ENCODE data around the gene DCAF7.

The DCAF7 gene

GRCh38 chr17:63549946-63550816 is at the start of gene DCAF7:
DCAF7 (plus strand) TSS chr17:63550477; CDS start chr17:63550678, 201 bp downstream.
- in situ Hi-C loops (cut with MboI; ENCODE audit: low sequenced_read_pairs), result no loop called here

- in situ Hi-C loops (cut with MboI; ENCODE audit: low sequenced_read_pairs), result no loop called here
Observed at GRCh38 chr17:63500543-63501390, 49.5 kb upstream of the DCAF7 start.

GRCh38 chr17:63503341-63503705 is 47.0 kb upstream of the DCAF7 start:
- in situ Hi-C loops (cut with MboI; ENCODE audit: low sequenced_read_pairs), result no loop called here

- in situ Hi-C loops (cut with MboI; ENCODE audit: low sequenced_read_pairs), result no loop called here
Observed at GRCh38 chr17:63504261-63504660, 46.0 kb upstream of the DCAF7 start.

GRCh38 chr17:63505341-63505740 is 44.9 kb upstream of the DCAF7 start:
- in situ Hi-C loops (cut with MboI; ENCODE audit: low sequenced_read_pairs), result no loop called here

GRCh38 chr17:63506627-63507026 is 43.6 kb upstream of the DCAF7 start:
- in situ Hi-C loops (cut with MboI; ENCODE audit: low sequenced_read_pairs), result no loop called here

GRCh38 chr17:63511331-63511730 is 38.9 kb upstream of the DCAF7 start:
- in situ Hi-C loops (cut with MboI; ENCODE audit: low sequenced_read_pairs), result no loop called here

GRCh38 chr17:63512388-63512787 is 37.9 kb upstream of the DCAF7 start:
- in situ Hi-C loops (cut with MboI; ENCODE audit: low sequenced_read_pairs), result no loop called here

GRCh38 chr17:63512896-63513644 is 37.2 kb upstream of the DCAF7 start:
- in situ Hi-C loops (cut with MboI; ENCODE audit: low sequenced_read_pairs), result no loop called here

GRCh38 chr17:63514477-63514876 is 35.8 kb upstream of the DCAF7 start:
- in situ Hi-C loops (cut with MboI; ENCODE audit: low sequenced_read_pairs), result no loop called here

GRCh38 chr17:63514974-63515373 is 35.3 kb upstream of the DCAF7 start:
- in situ Hi-C loops (cut with MboI; ENCODE audit: low sequenced_read_pairs), result no loop called here

- in situ Hi-C loops (cut with MboI; ENCODE audit: low sequenced_read_pairs), result no loop called here
Observed at GRCh38 chr17:63515426-63515825, 34.9 kb upstream of the DCAF7 start.

- in situ Hi-C loops (cut with MboI; ENCODE audit: low sequenced_read_pairs), result no loop called here
Observed at GRCh38 chr17:63516910-63517824, 33.1 kb upstream of the DCAF7 start.

- in situ Hi-C loops (cut with MboI; ENCODE audit: low sequenced_read_pairs), result no loop called here
Observed at GRCh38 chr17:63517825-63518534, 32.3 kb upstream of the DCAF7 start.

GRCh38 chr17:63519116-63519881 is 31.0 kb upstream of the DCAF7 start:
- in situ Hi-C loops (cut with MboI; ENCODE audit: low sequenced_read_pairs), result no loop called here

- in situ Hi-C loops (cut with MboI; ENCODE audit: low sequenced_read_pairs), result no loop called here
Observed at GRCh38 chr17:63519972-63520882, 30.1 kb upstream of the DCAF7 start.

- in situ Hi-C loops (cut with MboI; ENCODE audit: low sequenced_read_pairs), result no loop called here
Observed at GRCh38 chr17:63523253-63523855, 26.9 kb upstream of the DCAF7 start, which contains the start of gene KCNH6. KCNH6 (plus strand) TSS chr17:63523358; CDS start chr17:63523414, 56 bp downstream.

Data from HL-60/S4 (cell line).